ENCODE measurements around the gene PPP4C.
A peak's percentile ranks its signal among the peaks of the same experiment; 100 is the strongest.
"Not testable (repeated sequence)": the region's sequence is repeated elsewhere in the genome, so short reads cannot be mapped to it uniquely, and the experiment has no call there.

PPP4C gene

DNA sequence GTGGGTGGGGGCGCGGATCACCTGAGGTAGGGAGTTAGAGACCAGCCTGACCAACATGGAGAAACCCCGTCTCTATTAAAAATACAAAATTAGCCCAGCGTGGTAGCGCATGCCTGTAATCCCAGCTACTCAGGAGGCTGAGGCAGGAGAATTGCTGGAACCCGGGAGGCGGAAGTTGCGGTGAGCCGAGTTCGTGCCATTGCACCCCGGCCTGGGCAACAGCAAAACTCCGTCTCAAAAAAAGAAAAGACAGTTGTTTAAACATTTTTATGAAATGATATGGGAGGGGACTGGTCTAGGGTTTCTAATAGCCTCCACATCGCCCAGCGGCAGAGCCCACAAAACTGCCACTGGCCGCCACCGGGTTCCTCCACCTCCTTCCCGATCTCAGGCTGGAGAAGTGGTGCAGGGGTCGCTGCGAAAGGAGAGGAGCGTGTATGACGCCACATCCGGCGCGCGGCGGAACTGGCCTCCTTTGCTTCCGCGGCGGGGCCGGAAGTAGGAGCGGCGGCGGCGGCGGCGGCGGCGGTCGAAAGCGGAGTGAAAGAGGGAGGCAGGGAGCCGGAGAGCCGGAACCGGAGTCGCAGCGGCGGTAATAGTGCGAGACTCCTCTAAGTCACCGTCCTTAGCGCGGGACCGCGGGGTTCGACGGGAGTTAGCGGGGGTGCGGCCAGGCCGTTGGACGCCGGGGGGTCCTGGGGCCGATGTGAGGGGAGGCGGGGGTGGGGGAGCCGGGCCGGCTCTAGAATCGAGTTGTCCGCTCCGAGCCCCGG is at the start of gene PPP4C:
Gene PPP4C (plus strand): TSS at position 492 of the 773 bp plus-strand sequence. CDS start 384 bp downstream, outside the sequence.
- H3K27ac ChIP-seq: peak within 1 kb of the TSS; percentile 89 to 100 (median 97)
- H3K4me3 ChIP-seq: peak within 1 kb of the TSS; percentile 86 to 99 (median 95)

DNA sequence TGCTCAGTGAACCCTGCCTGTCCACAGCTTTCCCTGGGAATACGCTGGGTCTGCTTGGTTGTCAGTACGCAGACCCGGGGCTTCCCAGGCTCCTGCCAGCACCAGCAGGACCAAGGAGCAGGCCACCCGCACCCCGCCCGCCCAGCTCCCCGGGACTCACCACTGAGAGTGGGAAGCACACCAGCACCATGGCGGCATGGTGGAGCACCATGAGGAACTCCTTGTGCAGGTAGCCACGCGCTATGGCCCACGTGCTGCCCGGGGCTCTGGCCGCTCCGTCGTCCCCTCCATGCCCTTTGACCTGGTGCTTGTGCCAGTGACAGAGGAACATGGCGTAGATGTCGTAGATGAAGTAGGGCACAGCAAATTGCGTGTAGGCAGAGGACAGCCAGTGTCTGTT is 49.3 kb upstream of the PPP4C start:
- Histone ChIP-seq H3K4me3 (no peak overlapping the region), H3K27ac (no peak overlapping the region)

DNA sequence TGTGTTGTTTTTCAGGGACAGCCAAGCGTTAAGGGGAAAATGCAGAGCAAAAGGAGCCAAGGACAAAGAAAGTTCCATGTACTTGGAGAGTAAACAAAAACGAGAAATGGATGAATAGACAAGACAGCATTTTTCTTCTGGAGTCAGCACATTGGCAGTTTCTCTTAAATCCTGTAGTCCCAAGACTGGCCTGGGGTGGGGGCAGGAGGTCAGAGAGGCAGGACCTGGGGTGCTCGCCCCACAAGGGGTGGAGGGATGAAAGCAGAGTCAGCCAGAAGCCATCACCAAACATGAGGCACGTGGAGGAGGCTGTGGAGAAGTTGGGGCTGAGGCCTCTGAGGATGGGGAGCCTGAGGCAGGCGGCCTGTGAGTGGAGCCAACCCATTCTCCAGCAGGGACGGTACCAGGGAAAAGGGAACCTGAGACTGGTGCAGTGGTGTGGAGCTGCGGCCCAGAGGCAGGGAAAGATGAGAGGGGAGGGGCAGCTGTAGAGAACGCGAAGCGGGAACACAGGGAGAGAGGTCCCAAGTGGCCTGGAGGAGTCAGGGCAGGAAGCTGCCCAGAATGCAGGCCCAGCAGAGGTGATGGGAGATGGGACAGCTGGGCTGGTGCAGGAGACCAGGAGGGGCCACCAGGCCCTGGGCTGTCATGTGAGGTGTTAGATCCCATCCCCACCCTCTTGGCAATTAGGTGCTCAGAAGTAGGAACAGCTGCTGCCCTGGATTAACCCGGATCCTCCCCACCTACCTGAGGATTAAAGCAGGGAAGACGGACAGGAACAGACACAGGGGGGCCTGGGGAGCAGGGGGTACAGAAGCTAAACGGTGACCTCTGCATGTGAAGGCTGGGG is 48.0 kb upstream of the PPP4C start:
- Histone ChIP-seq H3K4me3 (no peak overlapping the region), H3K27ac (no peak overlapping the region)

DNA sequence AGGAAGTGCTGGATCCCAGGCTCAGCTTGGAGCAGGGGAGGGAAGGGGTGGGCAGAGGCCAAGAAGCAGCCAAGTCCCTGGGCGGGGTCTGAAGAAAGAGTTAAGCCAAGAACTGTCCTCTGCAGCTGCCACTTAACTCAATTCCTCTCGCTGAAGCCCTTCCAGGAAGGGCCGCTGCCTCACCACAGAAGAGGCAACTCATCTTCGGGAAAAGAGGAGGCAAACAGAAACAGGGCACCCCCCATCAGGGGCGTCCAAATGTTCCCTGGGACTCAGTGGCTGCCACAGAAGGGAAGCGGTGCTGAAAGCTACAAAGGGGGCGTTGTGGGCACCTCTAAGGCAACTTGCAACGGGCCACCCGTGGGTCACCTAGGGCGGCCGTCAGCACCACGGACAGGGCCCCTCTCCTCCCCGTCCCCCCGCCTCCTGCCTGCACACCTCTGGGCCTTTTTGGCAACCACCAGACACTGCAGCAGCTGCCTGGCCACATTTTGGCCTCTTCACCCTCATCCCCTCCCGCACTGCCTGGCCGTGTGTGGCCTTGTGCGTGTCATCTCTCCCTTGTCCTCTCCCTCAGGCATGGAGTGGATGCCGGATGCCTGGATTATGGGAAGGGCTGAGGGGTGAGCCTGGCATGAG is 47.2 kb upstream of the PPP4C start:
- Histone ChIP-seq H3K27ac (no peak overlapping the region), H3K4me3 (no peak overlapping the region)

DNA sequence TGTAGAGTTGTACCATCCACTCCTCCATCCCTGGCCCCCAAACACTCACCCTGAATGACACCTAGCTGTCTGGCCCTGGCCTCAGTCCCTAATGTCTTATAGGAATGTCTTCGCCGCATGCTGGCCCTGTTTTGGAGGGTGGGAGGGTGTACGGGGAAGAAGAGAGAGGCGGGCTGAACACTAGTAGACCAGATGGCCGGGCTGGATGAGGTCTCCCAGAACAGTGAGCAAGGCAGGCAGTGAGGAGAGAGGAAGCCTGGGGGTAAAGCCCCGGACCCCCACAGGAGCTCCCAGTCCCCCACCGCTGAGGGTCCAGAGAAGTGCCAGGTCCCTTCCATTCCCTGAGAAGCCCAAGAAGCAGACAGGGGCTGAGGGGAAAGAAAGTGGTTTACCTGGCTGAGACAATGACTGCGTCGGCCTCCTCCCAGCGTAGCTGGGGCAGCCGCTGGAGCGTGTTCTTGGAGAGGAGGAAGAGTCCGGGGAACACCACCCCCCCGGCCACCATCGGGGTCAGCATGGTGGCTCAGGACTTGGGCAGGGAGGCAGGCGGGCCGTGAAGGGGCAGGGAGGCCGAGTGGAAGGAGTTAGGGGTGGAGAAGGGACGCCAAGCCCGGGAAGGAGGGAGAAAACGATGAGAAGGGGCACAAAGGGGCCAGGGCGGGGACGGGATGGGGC is 45.6 kb upstream of the PPP4C start:
- H3K27ac ChIP-seq: no peak overlapping the region
- H3K4me3 ChIP-seq: no peak overlapping the region

DNA sequence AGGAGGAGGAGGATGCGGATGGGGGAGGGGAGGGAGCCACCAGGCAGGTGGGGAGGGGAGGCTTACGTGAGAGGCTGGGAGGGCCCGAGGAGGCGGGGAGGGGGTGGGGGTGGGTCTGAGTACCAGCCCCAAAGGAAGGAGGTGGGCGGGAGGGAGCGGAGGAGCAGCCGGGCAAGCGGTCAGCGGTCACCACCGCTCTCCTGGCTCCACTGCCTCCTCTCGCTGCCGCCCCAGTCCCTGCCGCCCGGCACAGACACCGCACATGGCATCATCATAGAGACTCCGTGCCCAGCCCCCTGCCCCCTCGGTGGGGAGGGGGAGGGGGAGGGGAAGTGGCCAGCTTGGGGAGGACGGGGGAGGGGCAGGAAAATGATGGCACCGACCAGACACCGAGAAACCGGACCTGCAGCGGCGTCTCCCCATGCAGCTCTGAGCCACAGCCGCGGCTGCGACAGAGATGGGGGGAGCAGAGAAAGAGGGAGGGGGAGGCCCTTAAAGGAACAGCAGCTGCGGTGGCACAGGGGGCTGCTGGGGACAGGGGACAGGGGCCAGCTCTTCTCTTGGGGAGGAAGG is 44.9 kb upstream of the PPP4C start, which contains the start of gene TLCD3B:
Gene TLCD3B (minus strand): TSS at position 431 of the 573 bp plus-strand sequence. CDS start 744 bp downstream, outside the sequence.
- Histone ChIP-seq H3K4me3 (no peak within 1 kb of the TSS), H3K27ac (no peak within 1 kb of the TSS)

DNA sequence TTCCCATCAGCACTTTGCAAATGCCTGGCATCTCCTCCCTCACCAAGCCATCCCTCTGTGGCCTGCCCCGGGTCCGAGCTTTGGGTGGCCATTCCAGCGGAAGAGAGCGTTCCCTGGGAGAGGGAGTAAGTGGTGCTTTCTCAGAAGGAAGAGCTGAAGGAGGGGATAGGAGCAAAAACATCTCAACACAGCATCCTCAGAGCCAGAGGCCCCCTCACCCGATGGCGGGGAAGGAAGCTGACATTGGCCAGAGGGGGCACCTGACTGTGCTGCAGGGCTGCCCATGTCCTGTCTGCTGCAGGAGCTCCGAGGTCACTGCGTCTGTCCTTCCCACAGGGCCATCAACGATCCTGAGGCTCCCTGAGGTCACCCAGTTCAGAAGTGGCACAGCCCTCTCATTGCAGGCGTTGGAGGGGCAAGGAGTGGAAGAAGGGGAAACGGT is 44.3 kb upstream of the PPP4C start:
- H3K4me3 ChIP-seq: no peak overlapping the region
- no peak overlapping the region for H3K27ac ChIP-seq

DNA sequence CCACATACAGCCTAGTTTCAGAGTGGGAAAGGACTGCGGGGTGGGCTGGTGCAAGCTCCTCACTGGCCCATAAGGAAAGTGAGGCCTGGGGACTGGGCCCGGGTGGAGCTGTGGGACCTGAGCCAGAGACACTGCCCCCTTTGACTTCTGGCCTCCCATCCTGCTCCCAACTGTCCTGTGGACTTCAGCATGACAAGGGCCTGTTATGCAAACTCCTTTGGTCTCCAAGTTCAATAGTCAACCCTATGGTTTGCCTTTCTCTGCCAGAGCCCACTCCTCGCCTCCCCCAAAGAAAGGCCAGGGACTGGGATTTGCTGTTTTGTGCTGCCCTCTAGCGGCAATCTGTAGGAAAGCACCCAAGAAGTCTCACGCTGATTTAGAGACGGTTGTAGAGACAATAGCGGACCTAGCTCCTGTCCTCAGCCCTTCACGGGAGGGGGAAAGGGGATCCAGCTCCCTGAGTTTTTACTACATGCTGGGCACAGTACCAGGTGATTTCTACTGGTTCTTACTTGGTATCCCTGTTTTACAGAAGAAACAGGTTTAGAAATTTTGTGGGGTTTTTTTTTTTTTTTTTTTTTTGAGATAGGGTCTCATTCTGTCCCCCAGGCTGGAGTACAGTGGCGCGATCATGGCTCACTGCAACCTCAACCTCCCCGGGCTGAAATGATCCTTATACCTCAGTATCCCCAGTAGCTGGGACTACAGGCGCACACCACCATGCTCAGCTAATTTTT is 43.5 kb upstream of the PPP4C start:
- Histone ChIP-seq H3K27ac (no peak overlapping the region), H3K4me3 (no peak overlapping the region)

DNA sequence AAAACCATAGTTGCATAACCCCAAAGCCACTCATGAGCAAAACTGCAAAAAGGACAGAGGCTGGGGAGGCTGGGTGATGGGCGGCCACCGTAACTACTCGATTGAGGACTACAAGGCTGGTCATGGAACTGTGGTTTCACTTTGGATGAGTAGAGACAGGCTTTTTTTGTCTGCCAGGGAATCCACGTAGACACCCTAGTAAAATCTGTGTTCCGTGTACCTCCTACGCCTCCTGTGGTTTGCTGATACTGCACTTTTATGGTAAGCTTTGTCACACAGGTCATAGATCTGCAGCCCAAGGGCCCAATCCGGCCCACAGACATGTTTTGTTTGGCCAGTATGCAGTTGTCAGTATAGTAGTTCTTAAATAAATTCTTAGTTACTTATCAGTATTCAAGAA is 42.5 kb upstream of the PPP4C start:
- Histone ChIP-seq H3K27ac (no peak overlapping the region), H3K4me3 (no peak overlapping the region)

DNA sequence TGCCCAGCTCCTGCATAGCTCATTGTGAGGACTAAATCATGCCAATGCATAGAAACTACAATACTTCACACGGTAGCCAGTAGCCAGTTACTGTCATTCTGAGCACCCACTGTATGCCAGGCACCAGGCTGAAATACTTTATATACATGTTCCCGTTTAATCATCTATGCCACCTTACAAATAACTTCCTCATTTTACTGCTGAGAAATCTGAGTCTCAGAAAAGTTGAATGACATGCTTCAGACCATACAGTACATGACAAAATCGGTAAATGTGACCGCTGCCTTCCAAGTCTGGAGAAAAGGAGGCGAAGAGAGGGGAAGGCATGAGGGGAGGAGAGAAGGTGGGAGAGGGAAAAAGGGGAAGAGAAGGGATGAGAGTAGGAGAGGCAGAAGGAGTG is 35.6 kb upstream of the PPP4C start:
- Histone ChIP-seq H3K27ac (no peak overlapping the region), H3K4me3 (no peak overlapping the region)

DNA sequence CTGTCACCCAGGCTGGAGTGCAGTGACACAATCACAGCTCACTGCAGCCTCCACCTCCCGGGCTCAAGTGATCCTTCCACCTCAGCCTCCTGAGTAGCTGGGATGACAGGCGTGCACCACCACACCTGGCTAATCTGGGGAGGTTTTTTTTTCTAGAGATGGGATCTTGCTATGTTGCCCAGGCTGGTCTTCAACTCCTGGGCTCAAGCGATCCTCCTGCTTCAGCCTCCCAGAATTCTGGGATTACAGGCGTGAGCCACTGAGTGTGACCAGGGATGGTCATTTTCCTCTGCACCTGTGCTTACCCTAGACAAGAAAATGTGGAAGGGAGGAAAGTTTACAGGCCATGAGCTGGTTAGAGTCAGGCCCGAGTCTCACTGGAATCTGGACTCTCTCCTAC is 35.1 kb upstream of the PPP4C start:
- not testable (repeated sequence) for H3K27ac ChIP-seq

DNA sequence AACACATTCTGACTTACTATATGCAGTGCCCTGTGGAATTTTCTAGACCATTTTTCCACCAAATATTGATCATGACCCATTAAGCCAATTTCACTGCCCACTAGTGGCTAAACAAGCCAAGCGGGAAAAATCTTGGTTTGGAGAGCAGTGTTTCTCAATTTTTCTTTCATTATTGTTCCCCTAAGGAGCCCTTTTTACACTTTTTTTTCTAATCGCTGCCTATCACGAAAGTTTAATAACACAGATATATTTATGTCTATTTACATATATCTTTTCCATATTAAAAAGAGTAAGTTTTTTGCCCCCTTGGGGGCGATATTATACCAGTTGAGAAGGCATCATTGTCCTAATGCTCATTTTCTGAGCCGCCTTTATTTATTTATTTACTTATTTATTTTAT is 34.0 kb upstream of the PPP4C start:
- Histone ChIP-seq H3K4me3 (no peak overlapping the region), H3K27ac (no peak overlapping the region)

More for the DNA sequence above, 35.1 kb upstream of the PPP4C start:
- H3K4me3 ChIP-seq: not testable (repeated sequence)

- no peak overlapping the region for H3K27ac ChIP-seq
- H3K4me3 ChIP-seq: no peak overlapping the region
Measured at GRCh38 chr16:30046178-30046577, 29.6 kb upstream of the PPP4C start.

- Histone ChIP-seq H3K4me3 (no peak overlapping the region), H3K27ac (no peak overlapping the region)
Measured at GRCh38 chr16:30046588-30046987, 29.2 kb upstream of the PPP4C start.

DNA sequence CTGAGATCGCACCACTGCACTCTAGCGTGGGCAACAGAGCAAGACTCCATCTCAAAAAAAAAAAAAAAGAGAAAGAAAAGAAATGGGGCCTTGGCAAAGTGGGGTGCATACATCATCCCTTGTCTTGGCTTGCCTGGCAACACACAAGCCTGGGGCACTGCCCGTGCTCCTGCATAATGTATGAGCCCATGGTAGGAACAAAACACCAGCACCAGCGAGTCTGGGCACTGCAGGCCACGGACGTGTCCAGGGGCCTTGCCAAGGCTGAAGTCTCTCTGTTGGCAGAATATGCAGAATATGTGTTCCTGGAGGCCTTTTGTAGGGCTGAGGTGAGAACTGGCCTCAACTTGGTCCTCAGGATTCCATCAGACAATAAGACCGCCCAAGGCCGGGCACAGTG is 25.9 kb upstream of the PPP4C start:
- Histone ChIP-seq H3K4me3 (no peak overlapping the region), H3K27ac (peak overlapping the region in 1 of 21 experiments; percentile 17)

DNA sequence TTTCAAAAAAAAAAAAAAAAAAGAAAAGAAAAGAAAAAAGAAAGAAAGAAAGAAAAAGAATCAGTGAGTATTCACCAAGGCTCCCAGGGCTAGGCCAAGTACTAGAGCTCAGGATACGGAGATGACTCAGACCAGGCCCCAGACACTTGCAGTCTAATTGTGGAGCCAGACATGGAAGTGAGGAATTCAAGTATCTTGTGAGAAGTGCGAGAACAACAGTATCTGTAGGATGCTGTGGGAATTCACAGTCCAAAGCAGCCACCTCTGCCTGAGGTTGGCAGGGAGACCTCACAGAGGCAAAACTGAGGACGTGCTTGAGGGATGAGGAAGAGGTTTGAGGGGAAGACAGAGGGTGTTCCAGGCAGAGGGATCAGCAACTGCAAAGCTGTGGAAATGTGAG is 24.3 kb upstream of the PPP4C start:
- H3K4me3 ChIP-seq: no peak overlapping the region
- H3K27ac ChIP-seq: no peak overlapping the region

- Histone ChIP-seq H3K27ac (peak overlapping the region in 17 of 21 experiments; percentile 12 to 80 (median 63)), H3K4me3 (peak overlapping the region; percentile 41 to 81 (median 66))
Measured at GRCh38 chr16:30052671-30053372, 23.0 kb upstream of the PPP4C start.

DNA sequence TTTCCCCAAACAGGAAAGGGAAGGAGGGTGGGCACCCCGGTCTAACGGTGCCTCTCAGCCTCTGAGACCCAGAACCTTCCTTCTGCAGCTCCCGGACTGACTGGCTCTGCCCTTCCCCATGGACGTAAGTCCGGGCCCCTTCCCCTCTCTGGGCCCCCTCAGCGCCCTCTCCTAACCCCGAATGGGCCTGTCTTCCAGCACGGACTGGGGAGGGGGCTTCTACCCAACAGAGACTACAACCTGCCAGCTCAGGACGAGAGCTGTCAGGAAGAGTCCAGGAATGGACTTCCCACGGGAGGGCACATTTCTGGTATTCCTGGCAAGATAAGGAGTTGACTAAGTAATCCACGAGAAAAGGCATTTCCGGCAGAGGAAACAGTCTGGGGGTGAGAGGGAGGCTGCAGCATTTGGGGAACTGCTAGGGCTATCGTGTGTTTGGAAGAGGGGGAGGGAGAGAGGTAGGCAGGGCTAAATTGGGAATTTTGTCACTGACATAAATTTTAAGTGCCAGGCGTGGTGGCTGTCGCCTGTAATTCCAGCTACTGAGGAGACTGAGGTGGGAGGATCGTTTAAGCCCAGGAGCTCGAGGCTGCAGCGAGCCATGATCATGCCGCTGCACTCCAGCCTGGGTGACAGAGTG is 22.3 kb upstream of the PPP4C start:
- Histone ChIP-seq H3K27ac (peak overlapping the region in 15 of 21 experiments; percentile 2 to 80 (median 63)), H3K4me3 (peak overlapping the region; percentile 41 to 81 (median 66))

Data from skin epidermis (tissue), 12 donors.